Body of pancreas (tissue), 4 donors: ENCODE results near the gene OLIG2.

ENCODE experiments used
- POLR2A ChIP-seq, 3 donors: fragments of 450-650 bp; IDR thresholded peaks; one replicate each; pipeline ENCODE4 v1.6.1; 2016; ENCODE audit warnings: antibody characterized with exemption in 3 of 3, mild to moderate bottlenecking in 2 of 3
- TF ChIP-seq, protein P1 (sequence below), 7 experiments: fragments of 450-650 bp in 4 of 7; fragments of 200-600 bp in 3 of 7; sonication (generic) in 3 of 7; IDR thresholded peaks; one replicate each; pipeline ENCODE4 v1.5.1; 2016 to 2019; ENCODE audit warnings: antibody characterized with exemption in 7 of 7

DNA sequence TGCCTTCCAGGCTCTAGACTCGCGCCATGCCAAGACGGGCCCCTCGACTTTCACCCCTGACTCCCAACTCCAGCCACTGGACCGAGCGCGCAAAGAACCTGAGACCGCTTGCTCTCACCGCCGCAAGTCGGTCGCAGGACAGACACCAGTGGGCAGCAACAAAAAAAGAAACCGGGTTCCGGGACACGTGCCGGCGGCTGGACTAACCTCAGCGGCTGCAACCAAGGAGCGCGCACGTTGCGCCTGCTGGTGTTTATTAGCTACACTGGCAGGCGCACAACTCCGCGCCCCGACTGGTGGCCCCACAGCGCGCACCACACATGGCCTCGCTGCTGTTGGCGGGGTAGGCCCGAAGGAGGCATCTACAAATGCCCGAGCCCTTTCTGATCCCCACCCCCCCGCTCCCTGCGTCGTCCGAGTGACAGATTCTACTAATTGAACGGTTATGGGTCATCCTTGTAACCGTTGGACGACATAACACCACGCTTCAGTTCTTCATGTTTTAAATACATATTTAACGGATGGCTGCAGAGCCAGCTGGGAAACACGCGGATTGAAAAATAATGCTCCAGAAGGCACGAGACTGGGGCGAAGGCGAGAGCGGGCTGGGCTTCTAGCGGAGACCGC, 2.0 kb upstream of the OLIG2 start:
- TF ChIP-seq, protein P1, sequence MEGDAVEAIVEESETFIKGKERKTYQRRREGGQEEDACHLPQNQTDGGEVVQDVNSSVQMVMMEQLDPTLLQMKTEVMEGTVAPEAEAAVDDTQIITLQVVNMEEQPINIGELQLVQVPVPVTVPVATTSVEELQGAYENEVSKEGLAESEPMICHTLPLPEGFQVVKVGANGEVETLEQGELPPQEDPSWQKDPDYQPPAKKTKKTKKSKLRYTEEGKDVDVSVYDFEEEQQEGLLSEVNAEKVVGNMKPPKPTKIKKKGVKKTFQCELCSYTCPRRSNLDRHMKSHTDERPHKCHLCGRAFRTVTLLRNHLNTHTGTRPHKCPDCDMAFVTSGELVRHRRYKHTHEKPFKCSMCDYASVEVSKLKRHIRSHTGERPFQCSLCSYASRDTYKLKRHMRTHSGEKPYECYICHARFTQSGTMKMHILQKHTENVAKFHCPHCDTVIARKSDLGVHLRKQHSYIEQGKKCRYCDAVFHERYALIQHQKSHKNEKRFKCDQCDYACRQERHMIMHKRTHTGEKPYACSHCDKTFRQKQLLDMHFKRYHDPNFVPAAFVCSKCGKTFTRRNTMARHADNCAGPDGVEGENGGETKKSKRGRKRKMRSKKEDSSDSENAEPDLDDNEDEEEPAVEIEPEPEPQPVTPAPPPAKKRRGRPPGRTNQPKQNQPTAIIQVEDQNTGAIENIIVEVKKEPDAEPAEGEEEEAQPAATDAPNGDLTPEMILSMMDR (IDR thresholded peaks at IDR 0.05): no peak
- no peak for TF ChIP-seq POLR2A (IDR thresholded peaks at IDR 0.05)
